B cell (primary cell): ENCODE data around the gene RNF224. TPM values are rescaled to one million over a fixed set of nuclear protein-coding genes. Genes with fewer than 3 reads are reported as not detected.
A peak's percentile ranks its signal among the peaks of the same experiment; 100 is the strongest.

Experiments
- ATAC-seq: fragments of 200-7000 bp; cut with Tn5 transposase; one replicate; pipeline ENCODE4 v1.10.0; 2021; ENCODE audit warnings: low read depth, mild to moderate bottlenecking, moderate number of reproducible peaks, moderate library complexity
- CTCF ChIA-PET: fragments of 350-600 bp; sonication (Branson Sonifier 250); formaldehyde crosslinking; loops from one replicate; lab custom pipeline; 2021; ENCODE audit warnings: antibody characterized with exemption, inconsistent platforms; lab: Charles Lee
- POLR2A ChIA-PET: fragments of 350-600 bp; sonication (Branson Sonifier 250); formaldehyde crosslinking; loops from one replicate; lab custom pipeline; 2021; ENCODE audit warnings: antibody characterized with exemption; lab: Charles Lee
- DNase-seq: peaks from one replicate; pipeline ENCODE4 v3.0.0; 2013
- H2AFZ ChIP-seq: 2 replicates; pipeline ENCODE4 v1.6.1; 2012; ENCODE audit warnings: mild to moderate bottlenecking, low read depth, low read length; ENCODE audit not compliant: insufficient read depth, poor library complexity, severe bottlenecking
- H3K27ac ChIP-seq, 2 donors: 1 replicate in 1 of 2; 2 replicates in 1 of 2; pipeline ENCODE4 v1.5.1; 2012 to 2013; ENCODE audit warnings: low read length in 2 of 2, mild to moderate bottlenecking in 2 of 2, moderate library complexity in 1 of 2
- H3K27me3 ChIP-seq, 4 experiments: fragments of 200-600 bp in 1 of 4; sonication (generic) in 1 of 4; replicated peaks in 1 of 4; 1 replicate in 2 of 4; 2 replicates in 2 of 4; pipeline versions ENCODE4 v1.6.1 to v1.7.0; 2013 to 2016; ENCODE audit warnings: low read length in 3 of 4, mild to moderate bottlenecking in 2 of 4, mixed read lengths in 1 of 4, moderate library complexity in 1 of 4; ENCODE audit not compliant: insufficient read depth in 4 of 4, control insufficient read depth in 3 of 4; ENCODE audit errors: control extremely low read depth in 1 of 4
- H3K36me3 ChIP-seq, 2 experiments: replicated peaks in 1 of 2; 1 replicate in 1 of 2; 2 replicates in 1 of 2; pipeline versions ENCODE4 v1.6.1 to v1.7.1; 2013; ENCODE audit warnings: low read length in 1 of 2; ENCODE audit not compliant: insufficient read depth in 2 of 2, control insufficient read depth in 1 of 2; ENCODE audit errors: control extremely low read depth in 1 of 2, extremely low read depth in 1 of 2
- H3K4me1 ChIP-seq, 2 donors: fragments of 200-600 bp in 1 of 2; sonication (generic) in 1 of 2; 1 replicate in 1 of 2; 2 replicates in 1 of 2; pipeline versions ENCODE4 v1.5.1 to v1.6.1; 2013 to 2017; ENCODE audit warnings: low read length in 2 of 2; ENCODE audit not compliant: control insufficient read depth in 2 of 2, insufficient read depth in 2 of 2
- H3K4me2 ChIP-seq: replicated peaks from 2 replicates; pipeline ENCODE3; 2012; ENCODE audit warnings: mild to moderate bottlenecking, low read depth, low read length; ENCODE audit not compliant: poor library complexity, severe bottlenecking
- H3K4me3 ChIP-seq, 5 experiments: fragments of 200-600 bp in 1 of 5; sonication (generic) in 1 of 5; 1 replicate in 3 of 5; 2 replicates in 2 of 5; pipeline versions ENCODE4 v1.5.1 to v1.7.0; 2011 to 2016; ENCODE audit warnings: low read length in 4 of 5, mild to moderate bottlenecking in 4 of 5, low read depth in 2 of 5, control low read depth in 1 of 5, moderate library complexity in 1 of 5; ENCODE audit not compliant: insufficient read depth in 1 of 5; ENCODE audit errors: control extremely low read depth in 1 of 5, extremely low read depth in 1 of 5
- H3K79me2 ChIP-seq: fragments of 200-600 bp; sonication (generic); one replicate; pipeline ENCODE4 v1.6.0; 2016; ENCODE audit warnings: low read length; ENCODE audit not compliant: control insufficient read depth, insufficient read depth
- H3K9ac ChIP-seq: fragments of 200-600 bp; sonication (generic); 2 replicates; pipeline ENCODE4 v1.6.1; 2017; ENCODE audit warnings: mild to moderate bottlenecking, low read length, moderate library complexity
- H3K9me3 ChIP-seq, 3 donors: one replicate each; pipeline versions ENCODE4 v1.6.1 to v1.7.1; 2013; ENCODE audit warnings: low read length in 2 of 3; ENCODE audit not compliant: control insufficient read depth in 2 of 3, insufficient read depth in 1 of 3; ENCODE audit errors: control extremely low read depth in 1 of 3
- H4K20me1 ChIP-seq: 2 replicates; pipeline ENCODE4 v1.6.0; 2012; ENCODE audit warnings: mild to moderate bottlenecking, low read length; ENCODE audit not compliant: insufficient read depth, control insufficient read depth, poor library complexity, severe bottlenecking
- H3K27ac Mint-ChIP-seq: one replicate; pipeline ENCODE4 v1.8.0; 2021; ENCODE audit warnings: mixed read lengths
- H3K27me3 Mint-ChIP-seq: one replicate; pipeline ENCODE4 v1.8.0; 2021; ENCODE audit warnings: mixed read lengths
- H3K4me1 Mint-ChIP-seq: one replicate; pipeline ENCODE4 v1.8.0; 2021; ENCODE audit warnings: mixed read lengths
- H3K4me3 Mint-ChIP-seq: one replicate; pipeline ENCODE4 v1.8.0; 2021; ENCODE audit warnings: mixed read lengths
- H3K9me3 Mint-ChIP-seq: one replicate; pipeline ENCODE4 v1.8.0; 2022; ENCODE audit warnings: mixed read lengths; ENCODE audit not compliant: insufficient read depth
- CTCF ChIP-seq: fragments of 200-600 bp; IDR thresholded peaks from one replicate; pipeline ENCODE4 v1.8.0; 2022; ENCODE audit warnings: antibody characterized with exemption, mild to moderate bottlenecking
- EZH2 ChIP-seq: IDR thresholded peaks from 2 replicates; pipeline ENCODE4 v1.6.1; 2012; ENCODE audit warnings: borderline replicate concordance, low read depth, mild to moderate bottlenecking, moderate library complexity, low read length; ENCODE audit not compliant: insufficient read depth, poor library complexity, severe bottlenecking
- WGBS: methylation state at CpG from one replicate; pipeline ENCODE4 v1.1.5; 2013; ENCODE audit warnings: missing lambda C conversion rate; ENCODE audit not compliant: insufficient coverage; 5-methylcytosine and 5-hydroxymethylcytosine counted together
- intact Hi-C: fragments of 100-400 bp; cut with micrococcal nuclease; formaldehyde crosslinking; loops from one replicate; pipeline ENCODE4 v1.10.0; 2022
- polyA plus RNA-seq: library from polyadenylated mRNA; depleted of rRNA; stranded (reverse); fragments of >200 nt; gene quantifications from 2 replicates; pipeline ENCODE4 v1.2.3, GENCODE V29; 2012
- total RNA-seq, 2 donors: library from RNA; stranded (reverse); fragments of 120-200 nt in 1 of 2; gene quantifications; 1 replicate in 1 of 2; 2 replicates in 1 of 2; pipeline versions ENCODE4 v1.2.3 to v1.2.4, GENCODE V29; 2013 to 2022

RNF224 gene
- total and polyA plus RNA-seq, 2 donors (not counting 1 experiment from before 2014, with no cell fraction given) = not detected

DNA sequence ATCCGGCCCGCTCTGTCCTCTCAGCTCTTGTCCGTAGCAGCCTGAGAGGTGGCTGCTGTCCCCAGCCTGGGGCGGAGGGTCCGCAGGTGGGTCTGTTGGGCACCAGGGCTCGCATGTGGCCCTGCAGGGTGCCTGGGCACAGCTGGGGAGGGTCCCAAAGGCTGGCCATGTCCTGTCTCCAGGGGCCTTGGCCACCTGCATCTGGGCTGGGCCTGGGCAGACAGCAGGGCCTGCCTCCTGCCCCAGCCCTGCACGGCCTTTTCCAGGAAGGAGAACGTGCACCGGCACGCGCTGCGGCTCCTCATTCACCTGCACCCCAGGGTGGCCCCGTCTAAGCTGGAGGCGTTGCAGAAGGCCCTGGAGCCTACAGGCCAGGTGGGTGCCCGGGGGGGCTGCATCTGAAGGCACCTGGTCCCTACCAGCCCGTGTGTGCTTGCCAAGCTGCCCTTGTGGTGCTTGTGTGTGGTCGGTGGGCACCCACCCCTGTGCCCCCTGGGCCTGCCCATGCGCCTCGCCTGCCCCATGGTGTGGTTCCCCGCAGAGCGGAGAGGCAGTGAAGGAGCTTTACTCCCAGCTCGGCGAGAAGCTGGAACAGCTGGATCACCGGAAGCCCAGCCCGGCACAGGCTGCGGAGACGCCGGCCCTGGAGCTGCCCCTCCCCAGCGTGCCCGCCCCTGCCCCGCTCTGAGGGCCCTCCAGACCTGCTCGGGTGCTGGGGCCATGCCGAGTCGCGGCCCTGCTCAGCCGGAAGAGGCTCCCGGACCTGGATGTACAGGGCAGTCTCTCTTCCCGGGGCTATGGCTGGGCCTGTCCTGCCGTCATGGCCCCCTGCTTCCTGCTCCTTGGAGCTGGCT, 45.2 kb downstream of the RNF224 start:
- ChIA-PET CTCF (interaction anchor here (0.8 to 1.4 kb wide), 2 partner anchors 11 to 24 kb away, joined by 3 read pairs; no protein-coding TSS in a partner anchor), POLR2A (interaction anchor here (0.6 to 0.7 kb wide), 2 partner anchors 15 to 33 kb away, joined by 3 to 4 read pairs; no protein-coding TSS in a partner anchor)
- Histone ChIP-seq H3K9ac (no peak overlapping the region), H2AFZ (no peak overlapping the region), H3K27me3 (no peaks in the 10 kb centered on the region), H3K27ac (no peak overlapping the region), H3K79me2 (peaks cover 37% of the 10 kb centered on the region), H3K4me3 (no peak overlapping the region), H3K4me2 (no peak overlapping the region), H3K9me3 (no peaks in the 10 kb centered on the region), H3K4me1 (peaks cover 41 to 71% of the 10 kb centered on the region in 2 donors), H3K36me3 (peaks cover 0 to 11% of the 10 kb centered on the region in 2 experiments), H4K20me1 (peaks cover 13% of the 10 kb centered on the region)
- WGBS = 91% methylated on average over 39 of the region's 39 CpGs
- Mint-ChIP-seq H3K27me3 (no peaks in the 10 kb centered on the region), H3K4me1 (peaks cover 55% of the 10 kb centered on the region), H3K9me3 (no peaks in the 10 kb centered on the region), H3K27ac (no peak overlapping the region), H3K4me3 (no peak overlapping the region)
- ATAC-seq (no peak), DNase-seq (no peak)
- TF ChIP-seq EZH2 = no peak
- TF ChIP-seq CTCF = no peak
- intact Hi-C loops = no loop called here

- intact Hi-C loops = no loop called here
- no peak for ATAC-seq
- H3K36me3 ChIP-seq = peaks cover 0 to 11% of the 10 kb centered on the region in 2 experiments
- Mint-ChIP-seq H3K9me3 (no peaks in the 10 kb centered on the region), H3K4me3 (no peak overlapping the region), H3K27me3 (no peaks in the 10 kb centered on the region), H3K4me1 (peaks cover 53% of the 10 kb centered on the region), H3K27ac (no peak overlapping the region)
- peaks cover 36 to 71% of the 10 kb centered on the region in 2 donors for H3K4me1 ChIP-seq
- WGBS = 98% methylated on average over 13 of the region's 13 CpGs
- peak; percentile 9 for DNase-seq
- no peak overlapping the region for H3K4me2 ChIP-seq
- H3K9ac ChIP-seq = no peak overlapping the region
- POLR2A ChIA-PET = interaction anchor here (0.7 kb wide), 1 partner anchor 33 kb away, joined by 3 read pairs; no protein-coding TSS in a partner anchor
- H3K27ac ChIP-seq = no peak overlapping the region
- CTCF ChIA-PET = interaction anchor here (0.6 to 1.4 kb wide), 2 partner anchors 24 to 151 kb away, joined by 3 read pairs; no protein-coding TSS in a partner anchor
- H2AFZ ChIP-seq = no peak overlapping the region
- peaks cover 8% of the 10 kb centered on the region for H4K20me1 ChIP-seq
- no peaks in the 10 kb centered on the region for H3K27me3 ChIP-seq
- TF ChIP-seq CTCF (no peak), EZH2 (no peak)
- H3K4me3 ChIP-seq = no peak overlapping the region
- H3K79me2 ChIP-seq = peaks cover 42% of the 10 kb centered on the region
- no peaks in the 10 kb centered on the region for H3K9me3 ChIP-seq
Measured at GRCh38 chr9:137273095-137273490, 45.8 kb downstream of the RNF224 start.
